ENCODE measurements around the gene USH2A.

USH2A gene

GRCh38 chr1:215824245-215824644 is 599.0 kb downstream of the USH2A start:
- H3K4me3 ChIP-seq (ENCODE audit: control insufficient read depth, low read depth, low read length), result no peak overlapping the region
- no peak for DNase-seq (ENCODE audit: low read depth)
- peak; percentile 48 for TF ChIP-seq CTCF (IDR thresholded peaks at IDR 0.05; ENCODE audit: control insufficient read depth, insufficient read depth, low read depth, low read length, missing control alignments)

GRCh38 chr1:215819114-215819513 is 604.1 kb downstream of the USH2A start:
- no peak for TF ChIP-seq CTCF (IDR thresholded peaks at IDR 0.05; ENCODE audit: control insufficient read depth, insufficient read depth, low read depth, low read length, missing control alignments)
- H3K4me3 ChIP-seq (ENCODE audit: control insufficient read depth, low read depth, low read length), result no peak overlapping the region
- DNase-seq (ENCODE audit: low read depth), result no peak

GRCh38 chr1:215807911-215808436 is 615.3 kb downstream of the USH2A start:
- DNase-seq (ENCODE audit: low read depth), result no peak
- TF ChIP-seq CTCF (IDR thresholded peaks at IDR 0.05; ENCODE audit: control insufficient read depth, insufficient read depth, low read depth, low read length, missing control alignments), result no peak
- no peak overlapping the region for H3K4me3 ChIP-seq (ENCODE audit: control insufficient read depth, low read depth, low read length)

GRCh38 chr1:215807218-215807617 is 616.0 kb downstream of the USH2A start:
- TF ChIP-seq CTCF (IDR thresholded peaks at IDR 0.05; ENCODE audit: control insufficient read depth, insufficient read depth, low read depth, low read length, missing control alignments), result no peak

GRCh38 chr1:215797859-215798258 is 625.4 kb downstream of the USH2A start:
- DNase-seq (ENCODE audit: low read depth), result no peak
- no peak for TF ChIP-seq CTCF (IDR thresholded peaks at IDR 0.05; ENCODE audit: control insufficient read depth, insufficient read depth, low read depth, low read length, missing control alignments)
- H3K4me3 ChIP-seq (ENCODE audit: control insufficient read depth, low read depth, low read length), result no peak overlapping the region

More at GRCh38 chr1:215807218-215807617, 616.0 kb downstream of the USH2A start:
- no peak overlapping the region for H3K4me3 ChIP-seq (ENCODE audit: control insufficient read depth, low read depth, low read length)
- no peak for DNase-seq (ENCODE audit: low read depth)

GRCh38 chr1:215794156-215794555 is 629.1 kb downstream of the USH2A start:
- DNase-seq (ENCODE audit: low read depth), result no peak
- no peak for TF ChIP-seq CTCF (IDR thresholded peaks at IDR 0.05; ENCODE audit: control insufficient read depth, insufficient read depth, low read depth, low read length, missing control alignments)

GRCh38 chr1:215793180-215793579 is 630.1 kb downstream of the USH2A start:
- H3K4me3 ChIP-seq (ENCODE audit: control insufficient read depth, low read depth, low read length), result no peak overlapping the region
- DNase-seq (ENCODE audit: low read depth), result peak; percentile 77
- TF ChIP-seq CTCF (IDR thresholded peaks at IDR 0.05; ENCODE audit: control insufficient read depth, insufficient read depth, low read depth, low read length, missing control alignments), result peak; percentile 37

More at GRCh38 chr1:215794156-215794555, 629.1 kb downstream of the USH2A start:
- no peak overlapping the region for H3K4me3 ChIP-seq (ENCODE audit: control insufficient read depth, low read depth, low read length)

Data from AG09309 (cell line).